K562 (cell line): Measurements from ENCODE around the gene PLXNB1. TPM values are rescaled to one million over a fixed set of nuclear protein-coding genes. Genes with fewer than 3 reads are reported as not detected.

ENCODE experiments used
- ATAC-seq: fragments of 200-7000 bp; cut with Tn5 transposase; 3 replicates; pipeline ENCODE4 v1.9.1; 2020; ENCODE audit warnings: moderate library complexity
- BruUV-seq: library from RNA; stranded (reverse); fragments of 400-500 nt; replicated peaks from 2 replicates; lab custom pipeline; 2021; lab: Mats Ljungman, UMichigan
- CTCF ChIA-PET: fragments of 300-600 bp; formaldehyde crosslinking; extraction: SDS; loops from one replicate; lab custom pipeline; 2021; ENCODE audit warnings: low intra/inter-chr PET ratio; lab: Yijun Ruan, JAX
- POLR2A ChIA-PET: fragments of 300-600, 350-650 bp; sonication (Branson Sonifier 250); formaldehyde crosslinking; extraction: SDS; loops from one replicate; lab custom pipeline; 2021; ENCODE audit warnings: antibody characterized with exemption, inconsistent platforms; lab: Yijun Ruan, JAX
- DNase-seq, 4 experiments: peaks; one replicate each; pipeline versions ENCODE4 v3.0.0 to v3.0.0-alpha.2; 2011 to 2018; ENCODE audit warnings: low spot score in 3 of 4, mixed read lengths in 3 of 4; ENCODE audit errors: extremely low read depth in 1 of 4
- FAIRE-seq: peaks from 2 replicates; lab custom pipeline; 2011; peaks lifted over from hg19 to GRCh38; lab: Jason Lieb, UNC
- H2AFZ ChIP-seq: 2 replicates; pipeline ENCODE4 v1.6.0; 2011; ENCODE audit warnings: low read depth, low read length, control low read depth, inconsistent platforms
- H3K27ac ChIP-seq: fragments of 200-600 bp; 3 replicates; pipeline ENCODE4 v1.8.0; 2011; ENCODE audit warnings: low read depth, mild to moderate bottlenecking, control low read depth, inconsistent platforms, low read length, moderate library complexity, mixed read lengths; ENCODE audit errors: extremely low read depth
- H3K27me3 ChIP-seq, 2 experiments: fragments of 300-600 bp in 1 of 2; 2 replicates in 1 of 2; 3 replicates in 1 of 2; pipeline versions ENCODE4 v1.6.0 to v1.8.0; 2011; ENCODE audit warnings: inconsistent platforms in 2 of 2, low read length in 2 of 2, mild to moderate bottlenecking in 1 of 2, mixed read lengths in 1 of 2, moderate library complexity in 1 of 2; ENCODE audit not compliant: control insufficient read depth in 2 of 2, insufficient read depth in 2 of 2
- H3K36me3 ChIP-seq: fragments of 300-600 bp; 3 replicates; pipeline ENCODE4 v1.8.0; 2011; ENCODE audit warnings: mild to moderate bottlenecking, low read length, inconsistent platforms; ENCODE audit not compliant: control insufficient read depth, insufficient read depth
- H3K4me1 ChIP-seq, 2 experiments: fragments of 200-600 bp in 1 of 2; replicated peaks in 1 of 2; 2 replicates in 1 of 2; 3 replicates in 1 of 2; pipeline versions ENCODE4 v1.5.1 to v1.8.0; 2011; ENCODE audit warnings: inconsistent platforms in 2 of 2, low read length in 2 of 2, mild to moderate bottlenecking in 1 of 2, mixed read lengths in 1 of 2, moderate library complexity in 1 of 2; ENCODE audit not compliant: control insufficient read depth in 2 of 2, insufficient read depth in 2 of 2
- H3K4me2 ChIP-seq: 2 replicates; pipeline ENCODE4 v1.6.1; 2011; ENCODE audit warnings: low read length, control low read depth, inconsistent platforms, mixed read lengths; ENCODE audit not compliant: insufficient read depth
- H3K4me3 ChIP-seq: fragments of 200-600 bp; sonication (generic), shearing (Covaris generic); 2 replicates; pipeline ENCODE4 v1.5.1; 2016; ENCODE audit warnings: control low read depth, inconsistent platforms
- H3K79me2 ChIP-seq: fragments of 200-600 bp; 3 replicates; pipeline ENCODE4 v1.8.0; 2011; ENCODE audit warnings: low read length, inconsistent platforms; ENCODE audit not compliant: control insufficient read depth, insufficient read depth
- H3K9ac ChIP-seq, 2 experiments: 2 replicates each; pipeline versions ENCODE4 v1.6.0 to v1.6.1; 2011; ENCODE audit warnings: low read depth in 2 of 2, low read length in 2 of 2, control low read depth in 1 of 2, inconsistent platforms in 1 of 2, mild to moderate bottlenecking in 1 of 2, mixed read lengths in 1 of 2; ENCODE audit not compliant: insufficient read depth in 1 of 2
- H3K9me1 ChIP-seq: one replicate; pipeline ENCODE4 v1.6.0; 2011; ENCODE audit warnings: inconsistent platforms, mild to moderate bottlenecking, low read length, moderate library complexity; ENCODE audit not compliant: control insufficient read depth, insufficient read depth
- H3K9me3 ChIP-seq: replicated peaks from 2 replicates; pipeline ENCODE4 v1.5.1; 2011; ENCODE audit warnings: low read depth, low read length, inconsistent platforms; ENCODE audit not compliant: control insufficient read depth, insufficient read depth
- H4K20me1 ChIP-seq: replicated peaks from 2 replicates; pipeline ENCODE4 v1.6.1; 2011; ENCODE audit warnings: low read length, inconsistent platforms, mixed read lengths; ENCODE audit not compliant: control insufficient read depth, insufficient read depth
- ATF1 ChIP-seq, 2 experiments: fragments of 450-650 bp in 1 of 2; IDR thresholded peaks; 2 replicates each; pipeline ENCODE4 v1.6.1; 2016; ENCODE audit warnings: missing compliant biosample characterization in 1 of 2, missing genetic modification characterization in 1 of 2
- JUND ChIP-seq, 2 experiments: IDR thresholded peaks; 2 replicates in 1 of 2; 3 replicates in 1 of 2; pipeline ENCODE4 v1.6.1; 2011; ENCODE audit warnings: borderline replicate concordance in 2 of 2, low read depth in 2 of 2, low read length in 2 of 2, improper control_type of control experiment in 1 of 2, missing biosample characterization in 1 of 2, missing genetic modification characterization in 1 of 2, missing genetic modification reagents in 1 of 2
- KLF10 ChIP-seq: fragments of 250-450 bp; sonication (Bioruptor Pico); IDR thresholded peaks from 2 replicates; pipeline ENCODE4 v1.6.1; 2021; ENCODE audit warnings: matching md5 sums
- MBD2 ChIP-seq: sonication (generic); IDR thresholded peaks from 2 replicates; pipeline ENCODE4 v1.6.1; 2016; ENCODE audit warnings: low read depth, borderline replicate concordance
- RB1 ChIP-seq: fragments of 450-650 bp; IDR thresholded peaks from 2 replicates; pipeline ENCODE4 v1.6.1; 2017; ENCODE audit warnings: low read depth, mild to moderate bottlenecking
- RCOR1 ChIP-seq, 2 experiments: IDR thresholded peaks; 2 replicates each; pipeline ENCODE4 v1.6.1; 2012; ENCODE audit warnings: low read depth in 2 of 2, low read length in 2 of 2, borderline replicate concordance in 1 of 2, improper control_type of control experiment in 1 of 2
- WGBS: fragments of 100-300 bp; shearing (Covaris generic); methylation state at CpG from one replicate; pipeline ENCODE4 v1.1.6; 2016; ENCODE audit warnings: low coverage, mixed read lengths; ENCODE audit not compliant: insufficient coverage; ENCODE audit errors: missing lambda C conversion rate; 5-methylcytosine and 5-hydroxymethylcytosine counted together
- in situ Hi-C: fragments of 300-500 bp; cut with MboI; formaldehyde crosslinking; loops from 4 replicates; pipeline ENCODE4 v1.15.0; 2018; ENCODE audit warnings: inconsistent platforms, mixed read lengths
- intact Hi-C: fragments of 100-400 bp; cut with micrococcal nuclease; formaldehyde crosslinking; loops from 2 replicates; pipeline ENCODE4 v1.14.2; 2022
- polyA plus RNA-seq, 8 experiments: library from polyadenylated mRNA; depleted of rRNA in 4 of 8; stranded (reverse) in 5 of 8; unstranded in 3 of 8; fragments of >200 nt; fragmentation: Nextera tagmentation in 2 of 8; fragmentation: Illumina TruSeq in 1 of 8; extraction: Ambion mirVana in 2 of 8; extraction: Trizol in 1 of 8; gene quantifications; 2 replicates each; pipeline versions ENCODE4 v1.2.1 to v1.2.3, GENCODE V29; 2011 to 2014; ENCODE audit warnings: inconsistent platforms in 1 of 8, missing spikeins in 1 of 8
- total RNA-seq, 7 experiments: library from RNA; depleted of rRNA in 6 of 7; stranded (reverse); fragments of >200 nt in 6 of 7; fragmentation: Illumina TruSeq in 2 of 7; extraction: Trizol in 2 of 7; gene quantifications; 2 replicates each; pipeline versions ENCODE4 v1.2.1 to v1.2.3, GENCODE V29; 2011 to 2021; ENCODE audit warnings: low replicate concordance in 1 of 7
- TF ChIP-seq, protein P1 (sequence below), 2 experiments: IDR thresholded peaks in 1 of 2; conservative IDR thresholded peaks in 1 of 2; 2 replicates each; pipeline ENCODE4 v1.6.1; 2016; ENCODE audit warnings: low read depth in 2 of 2, mild to moderate bottlenecking in 1 of 2, missing compliant biosample characterization in 1 of 2, missing genetic modification characterization in 1 of 2, moderate library complexity in 1 of 2

The PLXNB1 gene
- total and polyA plus RNA-seq, 9 of the 15 experiments (the other 6 are each of a cell fraction or from before 2014, with no cell fraction given), result 0.17 to 17.4 (median 6.0) TPM

DNA sequence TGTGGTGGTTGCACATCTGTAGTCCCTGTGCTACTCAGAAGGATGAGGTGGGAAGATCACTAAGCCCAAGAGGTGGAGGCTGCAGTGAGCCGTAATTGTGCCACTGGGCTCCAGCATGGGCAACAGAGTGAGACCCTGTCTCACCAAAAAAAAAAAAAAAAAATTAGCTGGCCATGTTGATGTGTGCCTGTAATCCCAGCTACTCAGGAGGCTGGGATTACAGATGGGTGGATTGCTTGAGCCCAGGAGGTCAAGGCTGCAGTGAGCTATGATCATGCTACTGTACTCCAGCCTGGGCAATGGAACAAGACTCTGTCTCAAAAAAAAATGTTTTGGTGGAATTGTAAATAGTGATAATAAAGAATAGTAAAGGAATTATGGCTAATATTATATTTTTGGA is 26.6 kb upstream of the PLXNB1 start:
- CTCF ChIA-PET, result no interaction called here
- H3K4me3 ChIP-seq, result no peak overlapping the region
- in situ Hi-C loops, result no loop called here

More for the DNA sequence above, 26.6 kb upstream of the PLXNB1 start:
- no peak for DNase-seq
- POLR2A ChIA-PET, result interaction anchor here (0.7 kb wide), 1 partner anchor 14 kb away, joined by 3 read pairs; no protein-coding TSS in a partner anchor
- no peak overlapping the region for H3K9ac ChIP-seq
- no peak overlapping the region for H2AFZ ChIP-seq
- H3K9me1 ChIP-seq, result no peaks in the 10 kb centered on the region
- no peaks in the 10 kb centered on the region for H3K79me2 ChIP-seq
- WGBS, result no CpG with 5 or more reads among the region's 1 CpG
- H4K20me1 ChIP-seq, result no peaks in the 10 kb centered on the region
- no peaks in the 10 kb centered on the region for H3K9me3 ChIP-seq
- no peak for TF ChIP-seq RB1
- TF ChIP-seq MBD2, result no peak
- TF ChIP-seq, protein P1, sequence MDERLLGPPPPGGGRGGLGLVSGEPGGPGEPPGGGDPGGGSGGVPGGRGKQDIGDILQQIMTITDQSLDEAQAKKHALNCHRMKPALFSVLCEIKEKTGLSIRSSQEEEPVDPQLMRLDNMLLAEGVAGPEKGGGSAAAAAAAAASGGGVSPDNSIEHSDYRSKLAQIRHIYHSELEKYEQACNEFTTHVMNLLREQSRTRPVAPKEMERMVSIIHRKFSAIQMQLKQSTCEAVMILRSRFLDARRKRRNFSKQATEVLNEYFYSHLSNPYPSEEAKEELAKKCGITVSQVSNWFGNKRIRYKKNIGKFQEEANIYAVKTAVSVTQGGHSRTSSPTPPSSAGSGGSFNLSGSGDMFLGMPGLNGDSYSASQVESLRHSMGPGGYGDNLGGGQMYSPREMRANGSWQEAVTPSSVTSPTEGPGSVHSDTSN (CRISPR knock-in tag; IDR thresholded peaks at IDR 0.05; ENCODE audit: low read depth), result no peak
- TF ChIP-seq, protein P1 (tag; conservative IDR thresholded peaks at IDR 0.05; ENCODE audit: low read depth), result no peak
- no peak for TF ChIP-seq RCOR1 (IDR thresholded peaks at IDR 0.05; ENCODE audit: borderline replicate concordance in 1 of 2, low read depth in 2 of 2, low read length in 2 of 2)
- TF ChIP-seq ATF1 (CRISPR knock-in tag; IDR thresholded peaks at IDR 0.05), result no peak
- TF ChIP-seq ATF1 (tag; IDR thresholded peaks at IDR 0.05), result no peak
- TF ChIP-seq JUND (IDR thresholded peaks at IDR 0.05; ENCODE audit: borderline replicate concordance, low read depth, low read length), result no peak
- no peak for TF ChIP-seq JUND (tag; IDR thresholded peaks at IDR 0.05; ENCODE audit: borderline replicate concordance, low read depth, low read length)
- TF ChIP-seq KLF10, result no peak
- ATAC-seq, result no peak
- no peak overlapping the region for H3K27ac ChIP-seq
- H3K27me3 ChIP-seq, result no peaks in the 10 kb centered on the region
- H3K4me2 ChIP-seq, result no peak overlapping the region
- H3K36me3 ChIP-seq, result peaks cover 80% of the 10 kb centered on the region
- no peak for FAIRE-seq
- no TSS peak for BruUV-seq
- intact Hi-C loops, result no loop called here
- H3K4me1 ChIP-seq, result no peaks in the 10 kb centered on the region
